LHCN-M2 (cell line): ENCODE results near the gene NTM. TPM values are rescaled to one million over a fixed set of nuclear protein-coding genes. Genes with fewer than 3 reads are reported as not detected.
"Not testable (repeated sequence)": the region's sequence is repeated elsewhere in the genome, so short reads cannot be mapped to it uniquely, and the experiment has no call there.

Source experiments
- DNase-seq: peaks from one replicate; pipeline ENCODE4 v3.0.0-alpha.2; 2012; ENCODE audit warnings: low read depth
- total RNA-seq: library from RNA; depleted of rRNA; stranded (reverse); fragments of >200 nt; gene quantifications from 2 replicates; pipeline ENCODE4 v1.2.3, GENCODE V29; 2014

Gene NTM
- total RNA-seq, 1 experiment from 2014 or later, result 45.6 TPM

GRCh38 chr11:132300283-132300682 is 929.9 kb downstream of the NTM start:
- DNase-seq, result no peak

DNA sequence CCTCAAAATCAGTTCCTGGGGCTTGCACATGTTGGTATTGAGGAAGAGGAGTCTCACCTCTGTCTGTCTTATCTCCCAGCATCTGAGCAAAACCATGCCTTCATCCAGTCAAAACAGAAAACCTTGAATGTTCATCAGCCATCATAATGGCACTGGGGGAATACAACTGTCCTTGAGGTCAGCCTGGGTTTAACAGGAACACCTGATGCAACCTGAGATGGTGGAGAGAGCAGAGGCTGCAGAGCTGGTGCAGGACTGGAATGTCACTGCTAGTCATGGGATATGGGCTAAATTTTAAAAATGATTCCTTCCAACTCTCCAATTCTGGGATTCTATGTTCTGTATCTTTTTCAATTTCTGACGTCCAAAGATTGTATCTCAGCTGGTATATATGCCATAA is 931.0 kb downstream of the NTM start:
- DNase-seq, result no peak

DNA sequence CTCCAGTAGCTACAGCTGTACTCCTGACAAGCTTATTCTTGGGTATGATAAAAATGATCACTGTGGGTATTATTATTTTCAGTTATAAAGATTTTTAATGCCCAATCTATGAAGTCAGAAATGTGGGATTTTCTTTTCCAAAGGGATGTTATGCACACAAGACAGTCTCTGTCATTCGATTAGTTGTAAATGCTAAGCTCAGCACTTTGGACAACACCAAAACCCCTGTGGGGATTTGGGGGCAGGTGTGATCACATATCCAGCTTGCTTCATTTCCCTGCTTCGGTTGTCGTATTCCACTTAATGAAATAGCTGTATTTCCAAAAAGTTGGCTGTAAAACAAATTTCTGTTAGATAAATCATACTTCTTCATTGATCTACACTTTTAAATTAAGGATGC is 931.5 kb downstream of the NTM start:
- no peak for DNase-seq

DNA sequence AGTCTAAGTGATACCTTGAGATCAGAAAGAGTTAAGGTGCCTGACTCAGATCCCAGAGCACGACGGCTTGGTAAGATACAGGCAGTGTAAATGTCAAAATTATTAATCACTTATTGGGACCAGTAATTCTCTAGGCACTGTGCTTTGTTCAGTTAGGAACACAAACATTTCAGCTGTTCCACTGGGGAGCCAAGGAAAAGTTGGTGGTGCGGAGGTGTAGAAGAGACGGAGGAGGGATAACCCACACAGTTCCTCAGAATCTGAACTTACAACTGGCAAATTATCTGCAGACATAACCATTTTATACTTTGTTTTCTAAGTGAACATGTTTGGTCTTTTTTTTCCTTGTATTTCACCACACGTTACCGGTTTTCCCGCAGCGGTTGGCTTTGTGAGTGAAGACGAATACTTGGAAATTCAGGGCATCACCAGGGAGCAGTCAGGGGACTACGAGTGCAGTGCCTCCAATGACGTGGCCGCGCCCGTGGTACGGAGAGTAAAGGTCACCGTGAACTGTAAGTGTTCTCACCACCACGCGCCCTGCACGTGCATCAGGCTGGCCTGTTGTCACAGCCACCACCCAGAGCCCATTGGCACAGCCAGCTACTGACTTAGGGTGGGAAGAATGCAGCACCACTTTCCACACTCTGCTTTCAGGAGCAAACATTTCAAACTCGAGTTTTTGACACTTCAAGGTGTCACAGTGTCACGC is 937.0 kb downstream of the NTM start:
- DNase-seq, result no peak

DNA sequence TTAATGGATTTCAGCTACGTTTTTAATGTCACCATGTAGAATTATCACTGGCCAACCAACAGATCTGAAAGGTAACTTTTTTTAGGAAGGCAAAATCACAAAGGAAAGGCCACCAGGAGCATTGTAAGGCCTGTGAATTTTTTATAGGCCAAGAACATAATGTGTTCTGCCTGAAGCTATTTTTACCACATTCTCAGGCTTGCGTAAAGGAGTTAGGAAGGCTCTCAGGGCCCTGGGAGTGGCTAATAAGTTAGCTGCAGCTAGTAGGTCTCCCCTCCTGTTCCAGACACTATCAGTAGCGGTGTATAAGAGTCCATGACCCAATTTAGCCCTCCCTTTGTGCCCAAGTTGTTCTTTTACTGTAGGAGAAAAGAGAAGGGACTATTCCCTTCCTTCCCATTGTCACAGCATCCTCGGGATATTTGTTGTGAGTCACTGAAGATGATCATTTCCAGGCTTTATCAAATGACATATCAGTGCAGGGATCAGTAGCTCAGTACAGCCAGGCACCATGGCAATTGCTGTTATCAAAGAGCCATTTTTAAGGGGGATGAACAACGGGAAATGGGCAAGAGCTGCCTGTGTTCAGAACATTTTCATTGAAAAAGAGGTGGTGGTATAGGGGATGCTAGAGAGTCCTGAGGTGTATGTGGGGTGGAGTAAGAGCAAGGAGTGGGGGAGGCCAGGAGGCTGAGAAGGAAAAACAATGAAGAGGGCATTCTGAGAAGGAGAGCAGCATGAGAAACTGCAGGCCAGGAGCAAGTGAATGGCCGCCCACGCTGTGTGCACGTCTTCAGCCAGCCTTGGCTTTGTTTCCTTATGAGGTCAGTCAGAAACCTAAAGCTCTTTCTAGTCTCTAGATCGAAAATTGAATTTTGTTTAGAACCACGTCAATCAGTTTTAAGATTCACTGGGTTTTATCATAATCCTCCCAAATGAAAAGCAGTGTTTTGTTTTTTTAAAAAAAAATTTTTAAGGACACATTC is 940.3 kb downstream of the NTM start:
- no peak for DNase-seq

DNA sequence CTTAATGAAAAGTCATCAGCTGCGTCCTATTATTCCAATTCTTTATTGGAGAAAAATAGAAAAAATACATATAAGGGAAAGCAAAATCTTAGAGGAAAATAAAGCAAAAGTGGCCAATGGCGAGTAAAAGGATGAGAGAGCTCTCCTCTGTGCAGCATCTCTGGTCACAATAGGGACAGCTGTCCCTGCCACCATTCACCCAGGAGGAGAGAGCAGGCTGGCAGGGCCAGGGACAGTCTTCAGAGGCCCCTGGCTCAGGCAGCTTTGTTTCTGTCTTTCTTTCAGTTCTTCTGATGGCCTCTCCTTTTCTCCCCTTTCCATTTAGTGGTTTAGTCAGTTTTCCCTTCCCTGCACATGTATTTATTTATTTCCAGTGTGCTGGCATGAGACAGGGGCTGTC is 941.3 kb downstream of the NTM start:
- DNase-seq, result no peak

GRCh38 chr11:132312161-132312560 is 941.7 kb downstream of the NTM start:
- peak; percentile 68 for DNase-seq

DNA sequence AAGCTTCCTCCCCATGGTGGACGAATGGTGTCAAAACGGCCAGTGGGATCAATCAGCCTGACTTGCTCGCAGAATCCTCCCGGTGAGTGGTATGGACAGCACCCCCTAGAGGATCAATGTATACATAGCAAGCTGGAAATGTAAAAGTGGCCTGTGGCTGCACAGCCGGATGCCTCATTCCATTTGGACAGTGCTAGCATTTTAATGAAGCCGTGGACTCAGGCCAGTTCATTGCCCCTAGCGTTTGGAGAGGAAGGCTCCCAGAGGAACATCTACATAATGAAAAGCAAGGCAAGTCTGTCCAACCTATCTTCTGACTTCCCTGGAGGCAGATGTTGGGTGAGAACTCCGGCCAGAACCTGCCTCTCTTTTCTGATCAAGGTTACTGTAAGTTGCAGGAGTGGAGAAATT is 942.3 kb downstream of the NTM start:
- peak; percentile 56 for DNase-seq

- DNase-seq, result no peak
Observed at GRCh38 chr11:132314911-132315455, 944.6 kb downstream of the NTM start.

DNA sequence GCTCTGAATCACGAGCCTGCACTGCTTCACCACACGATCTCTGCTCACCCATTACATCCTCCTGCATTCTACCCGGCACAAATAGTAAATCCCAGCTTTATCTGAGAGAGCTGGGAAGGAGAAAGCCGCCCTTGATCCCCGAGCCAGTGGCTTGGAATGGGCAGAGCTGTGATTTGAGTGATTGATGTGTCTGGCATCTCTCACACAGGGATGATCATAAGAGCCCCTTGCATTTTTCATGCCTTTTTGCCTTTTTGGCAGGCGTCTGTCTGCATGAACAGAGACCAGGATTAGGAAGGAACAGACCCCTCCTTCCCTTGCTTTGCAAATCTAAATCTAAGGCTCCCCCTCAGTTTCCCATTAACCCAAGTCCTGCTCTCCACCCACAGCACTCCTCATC is 945.3 kb downstream of the NTM start:
- DNase-seq, result no peak

DNA sequence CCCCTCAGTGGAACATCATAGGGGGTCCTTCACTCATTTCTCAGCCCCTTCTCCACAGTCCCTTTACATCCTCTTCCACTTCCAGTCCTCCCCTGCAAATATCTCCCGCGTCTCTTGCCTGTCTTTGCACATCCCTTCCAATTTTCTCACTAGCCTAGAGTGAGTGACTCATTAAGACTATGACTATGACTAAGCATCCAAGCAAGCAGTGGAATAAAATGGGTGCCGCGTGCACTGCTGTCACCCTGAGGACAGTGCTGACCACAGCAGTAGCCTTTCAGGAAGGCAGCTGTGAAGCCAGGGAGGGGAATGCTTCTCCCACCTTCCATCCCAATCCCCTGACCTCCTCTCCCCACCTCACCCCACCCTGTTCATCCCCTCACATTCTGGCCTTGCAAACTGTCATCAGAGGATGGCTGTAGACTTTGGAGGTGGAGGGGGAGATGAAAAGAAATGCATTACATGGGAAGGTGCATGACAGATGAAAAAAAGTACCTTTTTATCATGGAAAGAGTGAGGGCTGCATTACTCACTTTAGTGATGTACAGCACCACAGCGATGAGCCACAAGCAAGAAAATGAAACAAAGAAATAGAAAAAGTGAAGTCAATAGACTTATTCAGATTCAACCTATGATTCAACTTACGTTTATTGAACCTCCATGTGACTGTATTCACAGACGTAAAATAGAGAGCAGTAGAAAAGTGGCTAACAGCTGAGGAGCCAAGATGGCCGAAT is 948.2 kb downstream of the NTM start:
- DNase-seq, result peak; percentile 79

GRCh38 chr11:132319419-132319818 is 949.0 kb downstream of the NTM start:
- not testable (repeated sequence) for DNase-seq

GRCh38 chr11:132330515-132330914 is 960.1 kb downstream of the NTM start:
- DNase-seq, result no peak

DNA sequence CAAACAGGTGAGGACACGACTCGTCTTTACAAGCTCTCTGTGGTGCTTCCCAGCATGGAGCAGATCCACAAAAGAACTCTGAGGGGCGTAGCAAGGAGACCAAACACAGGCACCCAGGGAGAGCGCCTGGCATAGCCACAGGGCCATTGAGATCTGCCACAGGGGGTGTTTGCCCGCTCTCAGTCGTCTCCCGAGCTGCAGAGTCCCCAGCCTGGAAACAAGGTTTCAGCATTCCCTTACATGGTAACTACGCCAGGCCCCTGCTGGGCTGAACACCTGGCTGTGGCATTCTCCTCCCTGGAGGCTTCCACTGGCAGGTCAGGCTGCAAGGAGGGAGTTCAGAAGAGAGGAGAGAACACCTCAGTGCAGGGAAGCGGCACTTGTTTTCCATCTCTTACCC is 962.1 kb downstream of the NTM start:
- DNase-seq, result no peak

DNA sequence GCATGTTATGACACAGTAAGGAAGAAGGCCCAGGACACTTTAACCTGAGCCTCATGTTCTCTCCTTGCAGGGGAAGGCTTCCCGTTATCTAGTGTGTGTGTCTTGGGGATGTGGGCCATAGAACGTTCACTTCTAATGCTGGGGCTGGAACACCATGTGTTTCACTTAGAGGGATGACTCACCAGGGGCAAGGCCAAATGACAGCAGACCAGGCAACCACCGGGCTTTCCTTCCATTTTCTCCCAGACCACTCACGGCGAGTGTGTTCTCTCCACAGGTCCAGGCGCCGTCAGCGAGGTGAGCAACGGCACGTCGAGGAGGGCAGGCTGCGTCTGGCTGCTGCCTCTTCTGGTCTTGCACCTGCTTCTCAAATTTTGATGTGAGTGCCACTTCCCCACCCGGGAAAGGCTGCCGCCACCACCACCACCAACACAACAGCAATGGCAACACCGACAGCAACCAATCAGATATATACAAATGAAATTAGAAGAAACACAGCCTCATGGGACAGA is 964.4 kb downstream of the NTM start:
- no peak for DNase-seq

DNA sequence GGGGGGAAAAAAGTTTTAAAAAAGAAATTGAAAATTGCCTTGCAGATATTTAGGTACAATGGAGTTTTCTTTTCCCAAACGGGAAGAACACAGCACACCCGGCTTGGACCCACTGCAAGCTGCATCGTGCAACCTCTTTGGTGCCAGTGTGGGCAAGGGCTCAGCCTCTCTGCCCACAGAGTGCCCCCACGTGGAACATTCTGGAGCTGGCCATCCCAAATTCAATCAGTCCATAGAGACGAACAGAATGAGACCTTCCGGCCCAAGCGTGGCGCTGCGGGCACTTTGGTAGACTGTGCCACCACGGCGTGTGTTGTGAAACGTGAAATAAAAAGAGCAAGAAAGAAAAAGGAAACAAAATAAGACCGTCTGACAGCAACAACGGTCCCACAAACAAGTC is 964.9 kb downstream of the NTM start:
- no peak for DNase-seq

DNA sequence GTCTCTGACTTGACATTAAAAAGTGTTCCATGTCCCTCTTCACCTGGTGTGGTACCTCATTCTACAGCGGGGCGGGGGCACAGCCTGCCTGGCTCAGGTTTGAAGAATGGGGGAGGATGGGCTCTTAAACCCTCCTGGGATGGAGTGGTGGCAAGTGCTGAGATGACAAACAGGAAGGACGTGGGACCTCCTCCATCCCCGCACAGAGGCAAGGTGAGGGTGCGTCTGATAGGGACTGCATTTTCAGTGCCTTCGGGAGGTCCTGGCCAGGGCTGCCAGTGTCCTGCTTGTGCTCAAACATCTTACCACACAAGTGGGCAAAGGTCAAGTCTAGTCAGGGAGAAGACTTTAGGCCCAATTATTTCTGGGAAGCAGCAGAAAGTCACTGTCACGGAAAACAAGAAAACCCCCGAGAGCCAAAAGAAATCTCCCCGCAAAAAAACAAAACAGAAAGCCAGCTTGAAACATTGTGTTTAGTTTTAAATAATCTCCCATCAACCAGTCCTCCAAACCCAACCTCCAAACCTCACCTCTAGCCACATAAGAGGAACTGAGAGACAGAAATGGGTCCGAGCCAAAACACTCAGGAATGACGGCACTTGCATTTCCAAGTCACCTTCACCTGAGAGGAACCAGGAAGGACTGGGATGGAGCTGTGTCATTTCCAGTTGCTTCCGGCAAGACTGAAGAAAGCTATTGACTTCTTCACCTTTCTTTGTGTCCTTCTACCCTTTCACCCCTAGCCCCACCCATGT is 966.5 kb downstream of the NTM start:
- DNase-seq, result no peak

GRCh38 chr11:132337819-132338416 is 967.5 kb downstream of the NTM start:
- DNase-seq, result no peak

DNA sequence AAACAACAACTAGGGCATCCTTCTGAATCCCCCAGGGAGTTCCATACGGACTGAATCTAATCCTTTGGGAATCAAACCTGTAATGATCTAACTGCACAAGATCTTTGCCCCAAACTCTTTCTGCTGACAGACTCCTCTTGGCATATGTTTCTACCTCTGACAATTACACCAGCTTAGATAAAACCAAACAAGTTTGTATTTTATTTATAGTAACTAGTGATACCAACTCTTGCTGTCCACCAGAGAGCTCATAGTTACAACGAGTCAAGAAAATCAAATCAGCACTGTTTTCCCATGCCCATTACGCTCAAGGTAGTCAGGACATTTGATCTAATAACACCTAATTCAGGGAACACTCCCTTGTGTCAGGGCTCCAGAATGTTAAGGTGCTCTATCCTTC is 972.0 kb downstream of the NTM start:
- DNase-seq, result no peak

DNA sequence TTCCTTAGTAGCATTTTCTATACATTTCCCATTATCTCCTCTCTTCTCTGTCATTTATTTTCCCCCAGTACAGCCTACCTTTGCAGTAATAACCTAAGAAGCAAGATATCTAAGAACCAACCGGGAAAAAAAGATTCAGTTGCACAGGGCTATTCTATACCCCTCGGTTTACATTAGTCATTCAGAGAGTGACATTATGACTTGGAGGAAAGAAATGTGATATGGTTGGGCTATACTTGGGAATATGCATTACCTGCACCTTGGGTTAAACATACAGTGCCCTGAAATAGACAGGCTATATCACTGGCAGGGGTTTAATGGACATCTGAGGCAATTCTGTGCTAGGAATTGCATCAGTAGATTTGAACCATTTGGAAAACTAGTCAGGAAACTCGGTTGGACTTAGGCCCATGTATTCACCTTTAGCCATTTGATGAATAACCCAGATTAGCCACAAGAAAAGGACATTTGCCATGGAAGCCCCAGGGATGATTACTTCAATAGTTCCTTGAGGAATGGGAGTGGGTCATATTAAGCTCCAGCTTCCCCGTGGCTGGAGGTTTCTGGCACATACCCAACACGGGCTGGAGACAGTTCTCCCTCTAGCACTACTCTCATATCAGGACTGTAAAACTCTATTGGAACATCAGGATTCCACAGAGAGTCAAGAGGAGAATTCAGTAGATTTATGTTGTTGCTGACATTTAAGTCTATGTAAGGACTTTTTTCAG is 973.2 kb downstream of the NTM start:
- no peak for DNase-seq
